HEK293 (cell line): ENCODE data around the gene SHISAL1.
A peak's percentile ranks its signal among the peaks of the same experiment; 100 is the strongest.
"Not testable (repeated sequence)": the region's sequence is repeated elsewhere in the genome, so short reads cannot be mapped to it uniquely, and the experiment has no call there.

ENCODE experiments used
- CTCF ChIA-PET: fragments of 350-600 bp; formaldehyde crosslinking; extraction: SDS; loops from one replicate; lab custom pipeline; 2021; ENCODE audit warnings: antibody characterized with exemption; lab: Yijun Ruan, JAX
- POLR2A ChIA-PET: fragments of 300-600 bp; formaldehyde crosslinking; extraction: SDS; loops from one replicate; lab custom pipeline; 2020; ENCODE audit warnings: antibody characterized with exemption, inconsistent platforms; lab: Yijun Ruan, JAX
- H3K27ac ChIP-seq: fragments of 200-500 bp; sonication (Bioruptor generic); 2 replicates; pipeline ENCODE4 v1.5.1; 2014; ENCODE audit warnings: low read depth, low read length, control low read depth, inconsistent platforms; ENCODE audit errors: extremely low read depth
- H3K36me3 ChIP-seq, 2 experiments: fragments of 200-500 bp in 1 of 2; sonication (Bioruptor generic) in 1 of 2; 1 replicate in 1 of 2; 2 replicates in 1 of 2; pipeline ENCODE4 v1.5.1; 2014 to 2017; ENCODE audit warnings: inconsistent platforms in 2 of 2, low read length in 2 of 2; ENCODE audit not compliant: control insufficient read depth in 2 of 2, insufficient read depth in 1 of 2
- H3K4me1 ChIP-seq: fragments of 200-500 bp; sonication (Bioruptor generic); 2 replicates; pipeline ENCODE4 v1.5.1; 2014; ENCODE audit warnings: mild to moderate bottlenecking, low read length, inconsistent platforms; ENCODE audit not compliant: control insufficient read depth, insufficient read depth
- H3K4me3 ChIP-seq: 2 replicates; pipeline ENCODE4 v1.5.1; 2011; ENCODE audit warnings: low read depth, mild to moderate bottlenecking, control low read depth, low read length, moderate library complexity
- H3K9me3 ChIP-seq: fragments of 200-500 bp; sonication (Bioruptor generic); 2 replicates; pipeline ENCODE4 v1.5.1; 2014; ENCODE audit warnings: low read depth, low read length, inconsistent platforms; ENCODE audit not compliant: control insufficient read depth, insufficient read depth
- EGR2 ChIP-seq: fragments of 450-650 bp; formaldehyde crosslinking; IDR thresholded peaks from 2 replicates; pipeline ENCODE4 v1.5.1; 2016; ENCODE audit warnings: low read depth, missing biosample characterization, missing genetic modification characterization
- GFI1B ChIP-seq: fragments of 450-650 bp; formaldehyde crosslinking; IDR thresholded peaks from 2 replicates; pipeline ENCODE4 v1.5.1; 2016; ENCODE audit warnings: missing biosample characterization, missing genetic modification characterization
- KLF16 ChIP-seq: fragments of 450-650 bp; formaldehyde crosslinking; IDR thresholded peaks from 2 replicates; pipeline ENCODE4 v1.5.1; 2017; ENCODE audit warnings: missing biosample characterization, missing genetic modification characterization
- OVOL3 ChIP-seq: fragments of 450-650 bp; formaldehyde crosslinking; IDR thresholded peaks from 2 replicates; pipeline ENCODE4 v1.5.1; 2016; ENCODE audit warnings: missing biosample characterization, missing genetic modification characterization
- ZBTB17 ChIP-seq: fragments of 450-650 bp; formaldehyde crosslinking; IDR thresholded peaks from 2 replicates; pipeline ENCODE4 v1.5.1; 2016; ENCODE audit warnings: missing biosample characterization, missing genetic modification characterization
- ZNF302 ChIP-seq: fragments of 450-650 bp; formaldehyde crosslinking; IDR thresholded peaks from 2 replicates; pipeline ENCODE4 v1.5.1; 2016; ENCODE audit warnings: missing biosample characterization, missing genetic modification characterization, low read depth
- ZNF324 ChIP-seq: fragments of 450-650 bp; formaldehyde crosslinking; IDR thresholded peaks from 2 replicates; pipeline ENCODE4 v1.5.1; 2016; ENCODE audit warnings: missing biosample characterization, missing genetic modification characterization
- ZNF366 ChIP-seq: fragments of 450-650 bp; formaldehyde crosslinking; conservative IDR thresholded peaks from 2 replicates; pipeline ENCODE4 v1.5.1; 2016; ENCODE audit warnings: missing biosample characterization, missing genetic modification characterization
- ZNF394 ChIP-seq: fragments of 450-650 bp; formaldehyde crosslinking; IDR thresholded peaks from 2 replicates; pipeline ENCODE4 v1.5.1; 2016; ENCODE audit warnings: missing biosample characterization, missing genetic modification characterization, mild to moderate bottlenecking, moderate library complexity, borderline replicate concordance
- ZNF530 ChIP-seq: fragments of 450-650 bp; formaldehyde crosslinking; IDR thresholded peaks from 2 replicates; pipeline ENCODE4 v1.5.1; 2016; ENCODE audit warnings: low read depth, missing biosample characterization, missing genetic modification characterization
- ZNF544 ChIP-seq: fragments of 450-650 bp; formaldehyde crosslinking; IDR thresholded peaks from 2 replicates; pipeline ENCODE4 v1.5.0; 2017; ENCODE audit warnings: missing biosample characterization, missing genetic modification characterization
- ZNF549 ChIP-seq: fragments of 450-650 bp; IDR thresholded peaks from 2 replicates; pipeline ENCODE4 v1.5.1; 2018; ENCODE audit warnings: missing biosample characterization, missing genetic modification characterization, mild to moderate bottlenecking, inconsistent platforms, moderate library complexity
- TF ChIP-seq, protein P1 (sequence below): fragments of 450-650 bp; formaldehyde crosslinking; conservative IDR thresholded peaks from 2 replicates; pipeline ENCODE4 v1.5.1; 2016; ENCODE audit warnings: low read depth, missing biosample characterization, missing genetic modification characterization
- TF ChIP-seq, protein P2 (sequence below): fragments of 450-650 bp; formaldehyde crosslinking; conservative IDR thresholded peaks from 2 replicates; pipeline ENCODE4 v1.5.1; 2016; ENCODE audit warnings: low read depth, missing biosample characterization, missing genetic modification characterization

The SHISAL1 gene

GRCh38 chr22:44326491-44326885 lies 13.7 kb upstream of the SHISAL1 start:
- no peaks in the 10 kb centered on the region for H3K4me1 ChIP-seq
- TF ChIP-seq ZNF530, result no peak
- no peak for TF ChIP-seq GFI1B
- TF ChIP-seq, protein P1, sequence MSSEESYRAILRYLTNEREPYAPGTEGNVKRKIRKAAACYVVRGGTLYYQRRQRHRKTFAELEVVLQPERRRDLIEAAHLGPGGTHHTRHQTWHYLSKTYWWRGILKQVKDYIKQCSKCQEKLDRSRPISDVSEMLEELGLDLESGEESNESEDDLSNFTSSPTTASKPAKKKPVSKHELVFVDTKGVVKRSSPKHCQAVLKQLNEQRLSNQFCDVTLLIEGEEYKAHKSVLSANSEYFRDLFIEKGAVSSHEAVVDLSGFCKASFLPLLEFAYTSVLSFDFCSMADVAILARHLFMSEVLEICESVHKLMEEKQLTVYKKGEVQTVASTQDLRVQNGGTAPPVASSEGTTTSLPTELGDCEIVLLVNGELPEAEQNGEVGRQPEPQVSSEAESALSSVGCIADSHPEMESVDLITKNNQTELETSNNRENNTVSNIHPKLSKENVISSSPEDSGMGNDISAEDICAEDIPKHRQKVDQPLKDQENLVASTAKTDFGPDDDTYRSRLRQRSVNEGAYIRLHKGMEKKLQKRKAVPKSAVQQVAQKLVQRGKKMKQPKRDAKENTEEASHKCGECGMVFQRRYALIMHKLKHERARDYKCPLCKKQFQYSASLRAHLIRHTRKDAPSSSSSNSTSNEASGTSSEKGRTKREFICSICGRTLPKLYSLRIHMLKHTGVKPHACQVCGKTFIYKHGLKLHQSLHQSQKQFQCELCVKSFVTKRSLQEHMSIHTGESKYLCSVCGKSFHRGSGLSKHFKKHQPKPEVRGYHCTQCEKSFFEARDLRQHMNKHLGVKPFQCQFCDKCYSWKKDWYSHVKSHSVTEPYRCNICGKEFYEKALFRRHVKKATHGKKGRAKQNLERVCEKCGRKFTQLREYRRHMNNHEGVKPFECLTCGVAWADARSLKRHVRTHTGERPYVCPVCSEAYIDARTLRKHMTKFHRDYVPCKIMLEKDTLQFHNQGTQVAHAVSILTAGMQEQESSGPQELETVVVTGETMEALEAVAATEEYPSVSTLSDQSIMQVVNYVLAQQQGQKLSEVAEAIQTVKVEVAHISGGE (tag by site-specific recombination), result no peak
- no peak for TF ChIP-seq OVOL3
- TF ChIP-seq, protein P2, sequence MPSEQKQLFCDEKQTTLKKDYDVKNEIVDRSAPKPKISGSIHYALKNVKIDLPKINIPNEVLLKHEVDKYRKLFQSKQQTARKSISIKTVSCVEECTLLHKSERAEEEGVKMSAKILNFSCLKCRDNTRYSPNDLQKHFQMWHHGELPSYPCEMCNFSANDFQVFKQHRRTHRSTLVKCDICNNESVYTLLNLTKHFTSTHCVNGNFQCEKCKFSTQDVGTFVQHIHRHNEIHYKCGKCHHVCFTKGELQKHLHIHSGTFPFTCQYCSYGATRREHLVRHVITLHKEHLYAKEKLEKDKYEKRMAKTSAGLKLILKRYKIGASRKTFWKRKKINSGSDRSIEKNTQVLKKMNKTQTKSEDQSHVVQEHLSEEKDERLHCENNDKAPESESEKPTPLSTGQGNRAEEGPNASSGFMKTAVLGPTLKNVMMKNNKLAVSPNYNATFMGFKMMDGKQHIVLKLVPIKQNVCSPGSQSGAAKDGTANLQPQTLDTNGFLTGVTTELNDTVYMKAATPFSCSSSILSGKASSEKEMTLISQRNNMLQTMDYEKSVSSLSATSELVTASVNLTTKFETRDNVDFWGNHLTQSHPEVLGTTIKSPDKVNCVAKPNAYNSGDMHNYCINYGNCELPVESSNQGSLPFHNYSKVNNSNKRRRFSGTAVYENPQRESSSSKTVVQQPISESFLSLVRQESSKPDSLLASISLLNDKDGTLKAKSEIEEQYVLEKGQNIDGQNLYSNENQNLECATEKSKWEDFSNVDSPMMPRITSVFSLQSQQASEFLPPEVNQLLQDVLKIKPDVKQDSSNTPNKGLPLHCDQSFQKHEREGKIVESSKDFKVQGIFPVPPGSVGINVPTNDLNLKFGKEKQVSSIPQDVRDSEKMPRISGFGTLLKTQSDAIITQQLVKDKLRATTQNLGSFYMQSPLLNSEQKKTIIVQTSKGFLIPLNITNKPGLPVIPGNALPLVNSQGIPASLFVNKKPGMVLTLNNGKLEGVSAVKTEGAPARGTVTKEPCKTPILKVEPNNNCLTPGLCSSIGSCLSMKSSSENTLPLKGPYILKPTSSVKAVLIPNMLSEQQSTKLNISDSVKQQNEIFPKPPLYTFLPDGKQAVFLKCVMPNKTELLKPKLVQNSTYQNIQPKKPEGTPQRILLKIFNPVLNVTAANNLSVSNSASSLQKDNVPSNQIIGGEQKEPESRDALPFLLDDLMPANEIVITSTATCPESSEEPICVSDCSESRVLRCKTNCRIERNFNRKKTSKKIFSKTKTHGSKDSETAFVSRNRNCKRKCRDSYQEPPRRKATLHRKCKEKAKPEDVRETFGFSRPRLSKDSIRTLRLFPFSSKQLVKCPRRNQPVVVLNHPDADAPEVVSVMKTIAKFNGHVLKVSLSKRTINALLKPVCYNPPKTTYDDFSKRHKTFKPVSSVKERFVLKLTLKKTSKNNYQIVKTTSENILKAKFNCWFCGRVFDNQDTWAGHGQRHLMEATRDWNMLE, result no peak
- TF ChIP-seq, all 188 proteins: peak for 0
- Histone ChIP-seq H3K36me3 (no peaks in the 10 kb centered on the region), H3K27ac (no peak overlapping the region), H3K9me3 (no peaks in the 10 kb centered on the region), H3K4me3 (no peak overlapping the region)
- POLR2A ChIA-PET, result no interaction called here
- CTCF ChIA-PET, result no interaction called here

DNA sequence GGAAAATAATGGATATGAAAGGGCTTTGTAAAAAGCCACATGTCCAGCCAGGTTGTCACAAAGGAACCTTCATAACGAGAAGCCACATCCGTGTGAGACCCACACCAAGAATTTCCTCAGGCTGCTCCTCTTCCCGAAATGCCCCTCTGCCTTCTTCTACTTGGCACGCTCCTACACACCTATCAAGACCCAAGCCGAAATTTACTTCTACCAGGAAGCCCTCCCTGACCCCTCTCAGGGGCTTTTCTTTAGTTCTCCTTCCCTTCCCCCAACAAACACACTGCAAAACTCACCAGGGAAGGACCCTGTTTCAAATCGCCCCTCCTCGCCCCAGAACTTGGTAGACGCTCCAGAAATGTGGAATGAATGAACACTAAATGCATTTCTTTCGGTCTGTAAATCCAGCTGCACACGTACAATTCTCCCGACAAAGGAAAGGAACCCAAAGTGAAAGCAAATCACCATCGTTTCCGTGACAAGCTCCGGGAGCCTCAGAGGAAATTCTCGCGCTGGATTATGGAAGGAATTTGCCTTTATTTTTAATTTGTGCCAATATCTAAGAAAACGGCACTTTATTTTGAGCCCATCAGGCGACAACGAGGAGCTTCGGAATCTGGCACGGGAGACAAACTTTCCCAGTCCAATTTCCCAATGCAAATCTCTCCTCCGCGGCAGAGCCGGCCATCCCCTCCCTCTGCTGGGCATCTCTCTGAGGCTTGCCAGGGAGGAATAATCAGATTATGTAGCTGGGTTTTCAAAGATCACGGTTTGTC lies 13.2 kb upstream of the SHISAL1 start:
- no peak overlapping the region for H3K27ac ChIP-seq
- H3K4me3 ChIP-seq, result peak overlapping the region; percentile 25
- POLR2A ChIA-PET, result interaction anchor here (0.7 kb wide), 1 partner anchor 308 kb away, joined by 4 read pairs; no protein-coding TSS in a partner anchor

DNA sequence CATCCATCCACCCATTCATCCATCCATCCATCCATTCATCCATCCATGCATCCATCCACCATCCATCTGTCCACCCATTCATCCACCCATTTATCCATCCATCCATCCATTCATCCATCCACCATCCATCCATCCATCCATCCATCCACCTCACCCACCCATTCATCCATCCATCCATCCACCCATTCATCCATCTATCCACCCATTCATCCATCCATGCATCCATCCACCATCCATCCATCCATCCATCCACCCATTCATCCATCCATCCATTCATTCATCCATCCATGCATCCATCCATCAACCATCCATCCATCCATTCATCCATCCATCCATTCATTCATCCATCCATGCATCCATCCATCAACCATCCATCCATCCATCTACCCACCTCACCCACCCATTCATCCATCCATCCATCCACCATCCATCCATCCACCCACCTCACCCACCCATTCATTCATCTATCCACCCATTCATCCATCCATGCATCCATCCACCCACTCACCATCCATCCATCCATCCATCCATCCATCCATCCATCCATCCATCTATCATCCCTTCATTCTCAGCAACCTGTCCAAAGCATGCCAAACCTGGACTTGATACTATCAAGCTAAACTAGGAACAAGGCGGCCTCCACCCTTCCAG lies 10.5 kb upstream of the SHISAL1 start:
- H3K4me3 ChIP-seq, H3K27ac ChIP-seq, POLR2A ChIA-PET, H3K4me1 ChIP-seq, H3K36me3 ChIP-seq, H3K9me3 ChIP-seq: not testable (repeated sequence)
- TF ChIP-seq EGR2 (tag by site-specific recombination) (peak; percentile 33; the same call in 1 of the 2 replicates), ZBTB17 (tag by site-specific recombination) (peak; percentile 95), ZNF366 (tag by site-specific recombination) (peak; percentile 90)
- CTCF ChIA-PET, result interaction anchor here (0.9 to 1.0 kb wide), 2 partner anchors 18 to 34 kb away, joined by 3 to 4 read pairs; no protein-coding TSS in a partner anchor

More for the DNA sequence above, 13.2 kb upstream of the SHISAL1 start:
- no peaks in the 10 kb centered on the region for H3K36me3 ChIP-seq
- CTCF ChIA-PET, result no interaction called here
- no peaks in the 10 kb centered on the region for H3K4me1 ChIP-seq
- H3K9me3 ChIP-seq, result no peaks in the 10 kb centered on the region
- TF ChIP-seq ZNF549 (no peak), ZNF324 (tag by site-specific recombination) (no peak), ZNF544 (tag by site-specific recombination) (no peak), ZNF394 (tag by site-specific recombination) (no peak), ZNF302 (tag by site-specific recombination) (no peak), EGR2 (tag by site-specific recombination) (no peak), KLF16 (tag by site-specific recombination) (no peak)
